Measurements from ENCODE around the gene BARHL2.

Gene BARHL2

DNA sequence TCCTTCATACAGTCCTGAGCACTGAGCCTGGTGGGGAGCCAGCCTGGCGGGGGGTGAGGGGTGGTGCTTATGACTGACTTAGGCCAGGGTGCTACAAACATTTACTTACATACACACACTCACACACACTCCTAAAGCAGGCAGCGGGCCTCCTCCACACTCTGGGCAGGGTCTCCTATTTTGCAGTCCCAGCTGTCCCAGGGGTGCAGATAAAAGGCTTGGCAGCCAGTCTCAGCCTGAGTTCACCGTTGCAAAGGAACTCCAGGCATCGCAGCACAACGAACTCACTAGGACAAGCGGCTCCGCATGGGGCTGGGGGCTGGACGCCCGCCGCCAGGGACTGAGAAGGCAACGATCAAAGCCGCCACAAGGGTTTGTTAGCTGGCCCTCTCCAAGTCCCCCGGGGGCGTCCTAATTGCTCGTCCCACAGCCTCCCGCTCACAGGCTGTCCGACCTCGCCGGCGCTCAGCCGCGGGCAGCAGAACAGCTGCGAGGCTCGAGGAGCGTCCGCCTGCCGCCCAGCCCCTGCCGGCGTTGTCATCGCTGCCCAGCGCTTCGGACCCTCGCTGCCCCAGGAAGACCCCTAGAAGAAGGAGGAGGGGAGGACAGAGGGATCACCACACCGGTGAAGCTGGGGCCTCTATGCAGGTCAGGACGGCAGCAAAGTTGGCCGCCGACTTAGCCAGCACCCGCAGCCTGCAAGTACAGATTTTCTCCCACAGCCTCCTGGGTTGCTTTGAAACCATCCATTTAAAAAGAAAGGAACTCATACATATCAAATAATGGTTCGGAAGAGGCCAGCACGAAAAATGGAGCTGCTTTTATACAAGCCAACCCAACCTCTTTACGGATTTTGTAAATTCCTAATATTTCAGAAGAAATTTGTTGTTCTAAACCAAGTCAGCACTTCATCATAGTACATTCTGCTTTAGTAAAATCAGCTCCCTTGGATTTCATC lies 6.2 kb downstream of the BARHL2 start:
- DNase-seq (ENCODE audit: low spot score) = no peak

- no peak for DNase-seq (ENCODE audit: low spot score)
Observed at GRCh38 chr1:90709535-90709934, 7.6 kb downstream of the BARHL2 start.

DNA sequence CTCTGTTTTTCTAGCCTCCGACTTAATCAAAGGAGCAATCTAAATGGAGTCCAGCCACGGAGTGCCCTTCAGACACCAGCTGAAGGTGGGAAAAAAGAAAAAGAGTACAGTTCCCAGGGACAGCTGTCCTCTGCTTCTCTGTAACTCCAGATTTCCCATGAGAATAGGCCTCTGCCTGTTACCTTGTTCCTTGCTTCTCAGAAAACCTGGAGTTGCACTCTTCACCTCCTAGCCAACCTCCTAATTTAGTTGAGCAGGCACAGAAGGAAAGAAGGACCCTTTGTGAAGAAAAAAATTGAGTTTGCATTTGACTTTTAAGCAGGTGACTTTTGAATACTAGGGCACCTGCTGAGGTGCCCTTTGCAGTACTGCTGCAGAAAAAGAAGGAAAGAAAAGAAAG lies 8.3 kb downstream of the BARHL2 start:
- DNase-seq (ENCODE audit: low spot score) = no peak

DNA sequence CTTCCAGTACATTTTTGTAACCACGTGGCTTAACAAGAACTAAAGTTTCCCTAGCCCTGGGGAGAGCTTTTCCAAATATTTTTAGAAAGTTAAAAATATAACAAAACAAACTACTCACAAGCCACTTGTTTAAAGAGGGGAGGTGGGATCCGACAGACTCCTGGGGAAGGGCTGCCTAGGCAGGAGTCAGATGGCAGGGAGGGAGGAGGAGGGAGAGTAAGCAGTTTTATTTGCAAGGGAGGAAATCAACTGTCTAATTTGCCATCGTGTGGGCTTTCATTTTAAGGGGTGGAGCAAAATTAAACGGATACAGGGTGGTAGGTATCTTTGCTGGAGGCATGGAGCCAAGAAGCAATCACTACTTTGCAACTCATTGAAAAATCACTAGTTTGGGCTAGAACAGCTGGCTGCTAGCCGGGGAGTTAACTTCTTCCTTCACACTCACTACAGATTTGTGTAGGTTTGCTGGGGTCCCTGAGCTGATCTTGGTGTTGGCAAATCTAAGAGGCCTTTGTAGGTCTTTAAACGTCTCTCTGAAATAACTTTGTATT lies 8.8 kb downstream of the BARHL2 start:
- no peak for DNase-seq (ENCODE audit: low spot score)

DNA sequence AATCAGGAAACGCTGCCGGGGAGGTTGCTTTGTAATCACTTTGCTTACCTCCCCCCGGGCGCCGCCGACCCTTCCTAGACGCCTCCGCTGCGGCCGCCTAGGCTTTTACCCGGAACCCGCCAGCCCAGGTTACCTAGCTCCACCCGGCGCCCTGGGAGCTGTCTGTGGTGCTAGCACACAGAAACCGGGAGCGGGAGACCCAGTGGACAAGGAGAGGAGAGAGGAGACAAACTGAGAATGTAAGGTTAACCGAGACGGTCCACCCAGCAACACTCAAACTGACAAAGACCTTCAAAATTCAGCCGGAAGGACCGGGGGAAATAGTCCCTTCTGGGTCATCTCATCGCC lies 9.8 kb downstream of the BARHL2 start:
- DNase-seq (ENCODE audit: low spot score) = no peak

DNA sequence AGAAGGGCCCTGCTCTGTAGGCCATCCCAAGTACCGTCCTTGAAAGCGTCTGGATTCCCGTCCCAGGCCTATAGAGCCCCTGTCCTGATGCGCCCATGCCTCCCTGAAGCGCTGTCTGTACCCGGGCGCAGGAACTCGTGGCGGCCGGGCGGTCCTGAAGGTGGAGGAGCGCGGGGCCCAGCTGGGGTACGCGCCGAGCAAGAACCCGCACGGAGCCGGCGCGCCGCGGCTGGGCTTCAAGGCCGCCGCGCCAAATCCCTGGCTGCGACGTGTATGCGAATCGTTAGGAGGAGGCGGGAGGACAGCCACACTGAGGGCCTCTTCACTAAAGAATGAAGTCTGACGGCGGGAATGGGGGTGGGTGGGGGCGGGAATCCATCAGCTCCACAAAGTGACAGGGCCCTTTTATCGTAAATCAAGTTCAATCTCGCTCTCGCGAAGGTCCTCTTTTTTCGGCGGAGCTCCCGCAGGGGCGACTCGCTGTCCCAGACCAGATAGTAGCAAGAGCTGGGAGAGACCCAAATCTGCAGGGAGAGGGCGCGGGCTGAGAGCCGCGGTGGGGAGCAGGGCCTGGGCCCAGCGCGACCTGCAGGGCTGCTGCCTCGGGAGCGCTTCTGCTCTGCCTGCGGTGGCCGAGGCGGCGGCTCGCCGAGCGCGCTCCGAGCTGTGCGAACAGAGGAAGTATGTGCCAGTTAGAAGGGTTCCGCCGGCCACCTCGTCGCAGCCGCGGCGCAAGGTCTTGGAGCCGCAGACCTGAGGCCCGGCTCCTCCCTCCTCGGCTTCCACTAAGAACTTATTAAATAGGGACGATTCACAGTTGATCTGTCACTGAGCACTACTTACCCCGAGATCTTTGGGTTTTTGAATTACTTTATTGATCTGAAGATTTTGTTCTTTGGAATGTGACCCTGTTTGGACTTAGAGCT lies 10.4 kb downstream of the BARHL2 start:
- DNase-seq (ENCODE audit: low spot score) = no peak

DNA sequence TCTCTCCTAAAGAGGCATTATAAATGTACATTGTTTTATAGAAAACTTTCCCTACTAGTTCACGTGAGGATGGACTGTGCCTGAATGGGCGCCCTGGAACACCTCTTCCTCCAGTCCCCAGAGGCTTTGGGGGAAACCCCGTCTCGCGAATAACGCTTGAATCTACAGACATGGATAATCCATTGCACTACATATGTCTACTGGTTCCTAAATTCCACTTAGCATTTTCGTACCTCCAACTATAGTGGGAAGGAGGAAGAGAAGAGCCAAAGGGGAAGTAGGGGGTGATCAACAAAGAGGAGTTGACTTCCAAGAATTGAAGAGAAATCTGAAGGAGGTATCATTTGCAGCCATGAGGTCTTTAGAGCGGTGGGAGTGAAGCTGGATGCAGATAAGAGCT lies 11.1 kb downstream of the BARHL2 start:
- no peak for DNase-seq (ENCODE audit: low spot score)

GRCh38 chr1:90704817-90705216 lies 12.3 kb downstream of the BARHL2 start:
- no peak for DNase-seq (ENCODE audit: low spot score)

DNA sequence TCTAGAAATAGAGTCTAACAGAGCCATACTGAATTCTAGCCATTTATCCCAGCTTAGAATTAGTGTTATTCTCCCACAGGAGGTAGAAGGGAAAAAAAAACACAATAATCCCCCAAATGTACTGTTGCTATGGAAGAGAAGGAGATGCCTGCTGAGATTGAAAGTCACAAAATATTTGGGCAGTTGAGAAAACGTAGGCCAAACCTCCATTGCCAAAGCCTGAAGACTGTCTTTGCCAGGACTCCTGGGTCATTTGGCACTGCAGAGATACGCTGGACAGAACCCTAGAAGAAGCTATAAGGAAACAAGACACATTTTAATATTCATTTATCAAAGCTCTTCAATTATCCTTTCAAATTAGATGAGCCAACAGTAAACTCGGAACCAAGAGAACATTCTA lies 22.3 kb downstream of the BARHL2 start:
- no peak for DNase-seq (ENCODE audit: low spot score)

DNA sequence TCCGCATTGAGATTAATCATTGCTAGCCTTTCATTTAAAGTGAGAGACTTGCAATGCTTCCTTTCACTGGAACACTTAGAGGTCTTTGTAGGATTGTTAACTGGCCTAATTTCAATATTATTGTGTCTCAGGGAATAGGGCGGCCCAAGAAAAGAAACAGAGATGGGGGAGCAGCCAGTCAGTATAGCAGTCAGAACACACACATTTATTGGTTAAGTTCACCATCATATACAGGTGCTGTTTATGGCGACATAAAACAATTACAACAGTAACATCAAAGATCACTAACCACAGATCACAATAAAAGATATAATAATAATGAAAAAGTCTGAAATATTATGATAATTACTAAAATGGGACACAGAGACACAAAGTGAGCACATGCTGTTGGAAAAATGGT lies 29.4 kb downstream of the BARHL2 start:
- no peak for DNase-seq (ENCODE audit: low spot score)

DNA sequence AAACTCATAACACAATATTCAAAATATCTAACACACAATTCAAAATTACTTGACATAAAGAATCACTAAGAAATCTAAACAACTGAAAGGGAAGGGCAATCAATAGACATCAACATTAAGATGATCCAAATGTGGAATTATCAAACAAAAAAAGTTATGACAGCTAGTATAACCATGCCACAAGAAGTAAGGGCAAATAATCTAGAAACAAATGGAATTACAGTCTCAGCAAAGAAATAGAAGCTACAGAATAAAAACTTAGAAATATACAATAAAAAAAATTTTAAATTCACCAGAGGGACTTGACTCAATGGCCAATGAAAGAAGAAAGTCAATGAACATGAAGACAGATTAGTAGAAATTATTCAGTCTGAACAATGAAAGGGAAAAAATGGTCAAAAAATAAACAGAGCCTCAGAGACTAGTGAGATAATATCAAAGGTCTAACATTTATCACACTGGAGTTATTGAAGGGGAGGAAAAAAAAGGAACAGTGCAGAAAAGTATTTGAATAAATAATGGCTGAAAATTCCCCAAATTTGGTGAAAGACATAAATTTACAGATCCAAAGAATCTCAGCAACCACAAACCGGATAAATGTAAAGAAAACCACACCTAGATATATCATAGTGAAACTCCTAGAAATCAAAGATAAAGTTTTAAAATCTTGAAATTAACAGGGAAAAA lies 41.8 kb downstream of the BARHL2 start:
- no peak for DNase-seq (ENCODE audit: low spot score)

- no peak for DNase-seq (ENCODE audit: low spot score)
Observed at GRCh38 chr1:90671741-90672140, 45.4 kb downstream of the BARHL2 start.

GRCh38 chr1:90671251-90671650 lies 45.9 kb downstream of the BARHL2 start:
- no peak for DNase-seq (ENCODE audit: low spot score)

All from globus pallidus (tissue), 1 donor.